ENCODE measurements around the gene KCNC1. TPM values are rescaled to one million over a fixed set of nuclear protein-coding genes. Genes with fewer than 3 reads are reported as not detected.

KCNC1 gene
- total RNA-seq, 1 experiment from 2014 or later: 0.04 TPM

GRCh38 chr11:17767301-17767885 lies 32.8 kb downstream of the KCNC1 start:
- H2AFZ ChIP-seq (ENCODE audit: low read length): no peak overlapping the region
- H3K23ac ChIP-seq (ENCODE audit: insufficient read length, low read depth, low read length): no peak overlapping the region
- no peak overlapping the region for H3K56ac ChIP-seq (ENCODE audit: insufficient read length, low read depth, low read length)
- H3K27me3 ChIP-seq (ENCODE audit: insufficient read depth, low read length): no peaks in the 10 kb centered on the region
- no peak overlapping the region for H4K8ac ChIP-seq (replicated peaks; ENCODE audit: insufficient read length, low read depth, low read length)
- no peak overlapping the region for H2BK120ac ChIP-seq (ENCODE audit: low read depth, low read length, poor library complexity, severe bottlenecking)
- Mint-ChIP-seq H3K4me1 (peaks cover 4 to 15% of the 10 kb centered on the region in 2 experiments; a peak in 3 of 4 replicates), H3K27me3 (ENCODE audit: low read depth) (no peaks in the 10 kb centered on the region; the same call in 1 of the 2 replicates), H3K9me3 (no peaks in the 10 kb centered on the region; a peak in 2 of 5 replicates), H3K27ac (no peak overlapping the region), H3K36me3 (ENCODE audit: insufficient read depth in 1 of 3, low read depth in 3 of 3) (no peaks in the 10 kb centered on the region), H3K4me3 (no peak overlapping the region)
- H3T11ph ChIP-seq (ENCODE audit: low read length): no peak overlapping the region
- H3K9me3 ChIP-seq (ENCODE audit: control insufficient read depth, low read depth, low read length): no peaks in the 10 kb centered on the region
- H2BK20ac ChIP-seq (ENCODE audit: low read depth, low read length, poor library complexity, severe bottlenecking): no peak overlapping the region
- no CpG with 5 or more reads among the region's 7 CpGs for WGBS (ENCODE audit: extremely low coverage, insufficient read length, low lambda C conversion rate)
- no peak overlapping the region for H3K4me2 ChIP-seq (ENCODE audit: insufficient read depth, insufficient read length, low read length)
- no peaks in the 10 kb centered on the region for H3K4me1 ChIP-seq (ENCODE audit: insufficient read depth, low read length)
- no peak overlapping the region for H4K5ac ChIP-seq (ENCODE audit: insufficient read length, low read depth, low read length)
- no peak overlapping the region for H3K9ac ChIP-seq (ENCODE audit: extremely low read depth, insufficient read length, low read length)
- H3K79me2 ChIP-seq (ENCODE audit: insufficient read depth, low read length): no peaks in the 10 kb centered on the region
- H3K79me1 ChIP-seq (ENCODE audit: insufficient read depth, low read depth, low read length, poor library complexity, severe bottlenecking): no peaks in the 10 kb centered on the region
- H3K18ac ChIP-seq (ENCODE audit: insufficient read length, low read depth, low read length): no peak overlapping the region
- no peak overlapping the region for H2BK12ac ChIP-seq (ENCODE audit: insufficient read length, low read depth, low read length)
- no peak overlapping the region for H2BK5ac ChIP-seq (ENCODE audit: insufficient read length, low read length)
- H4K20me1 ChIP-seq (ENCODE audit: control insufficient read depth, insufficient read depth, insufficient read length): no peaks in the 10 kb centered on the region
- H3K4ac ChIP-seq (ENCODE audit: low read depth, low read length): no peak overlapping the region
- no peak overlapping the region for H3K27ac ChIP-seq (ENCODE audit: insufficient read length, low read depth, low read length)
- no peak for DNase-seq
- TF ChIP-seq CTCF (conservative IDR thresholded peaks at IDR 0.05): no peak
- H2AK5ac ChIP-seq (ENCODE audit: insufficient read length, low read length): no peak overlapping the region
- no peak overlapping the region for H2BK15ac ChIP-seq (ENCODE audit: low read depth, low read length)
- no peak overlapping the region for H3K14ac ChIP-seq (ENCODE audit: insufficient read depth, low read length)
- H3K23me2 ChIP-seq (ENCODE audit: insufficient read length, low read depth, low read length, poor library complexity, severe bottlenecking): no peaks in the 10 kb centered on the region
- H4K91ac ChIP-seq (ENCODE audit: insufficient read length, low read depth, low read length): no peak overlapping the region
